ENCODE data around the gene MTCL1. TPM values are rescaled to one million over a fixed set of nuclear protein-coding genes. Genes with fewer than 3 reads are reported as not detected.

MTCL1 gene
- polyA plus RNA-seq, 10 donors = 16.9 to 43.9 (median 28.5) TPM

GRCh38 chr18:8767340-8767739 is 62.0 kb downstream of the MTCL1 start:
- DNase-seq = no peak

GRCh38 chr18:8769509-8770095 is 64.2 kb downstream of the MTCL1 start:
- DNase-seq = peak in 2 of 3 donors; percentile 41 to 70

GRCh38 chr18:8770657-8771056 is 65.3 kb downstream of the MTCL1 start:
- DNase-seq = no peak

GRCh38 chr18:8771930-8772329 is 66.6 kb downstream of the MTCL1 start:
- peak in 2 of 3 donors; percentile 37 to 51 for DNase-seq

GRCh38 chr18:8773980-8774379 is 68.6 kb downstream of the MTCL1 start:
- no peak for DNase-seq

GRCh38 chr18:8776013-8776943 is 70.9 kb downstream of the MTCL1 start:
- peak in 1 of 3 donors; percentile 65 for DNase-seq

GRCh38 chr18:8777846-8778245 is 72.5 kb downstream of the MTCL1 start:
- no peak for DNase-seq

- DNase-seq = no peak
Measured at GRCh38 chr18:8778386-8778785, 73.0 kb downstream of the MTCL1 start.

- no peak for DNase-seq
Measured at GRCh38 chr18:8778824-8779223, 73.5 kb downstream of the MTCL1 start.

GRCh38 chr18:8779251-8779650 is 73.9 kb downstream of the MTCL1 start:
- no peak for DNase-seq

- peak in 1 of 3 donors; percentile 25 for DNase-seq
Measured at GRCh38 chr18:8780227-8780626, 74.9 kb downstream of the MTCL1 start.

GRCh38 chr18:8781671-8782070 is 76.3 kb downstream of the MTCL1 start:
- DNase-seq = no peak

- DNase-seq = no peak
Measured at GRCh38 chr18:8783335-8783993, 78.1 kb downstream of the MTCL1 start.

- DNase-seq = no peak
Measured at GRCh38 chr18:8783994-8784530, 78.7 kb downstream of the MTCL1 start.

- DNase-seq = no peak
Measured at GRCh38 chr18:8785261-8785660, 79.9 kb downstream of the MTCL1 start.

GRCh38 chr18:8785855-8786482 is 80.6 kb downstream of the MTCL1 start:
- no peak for DNase-seq

- DNase-seq = peak in 1 of 3 donors; percentile 17
Measured at GRCh38 chr18:8786483-8787370, 81.4 kb downstream of the MTCL1 start.

- no peak for DNase-seq
Measured at GRCh38 chr18:8787371-8787670, 82.0 kb downstream of the MTCL1 start.

- DNase-seq = no peak
Measured at GRCh38 chr18:8787794-8788193, 82.4 kb downstream of the MTCL1 start.

GRCh38 chr18:8788503-8789429 is 83.4 kb downstream of the MTCL1 start:
- DNase-seq = no peak

Measured in muscle of back (tissue), 11 donors.